Left lung (tissue), 10 donors: ENCODE results near the gene CNTN4. TPM values are rescaled to one million over a fixed set of nuclear protein-coding genes. Genes with fewer than 3 reads are reported as not detected.
"Not testable (repeated sequence)": the region's sequence is repeated elsewhere in the genome, so short reads cannot be mapped to it uniquely, and the experiment has no call there.

ENCODE experiments used
- ATAC-seq: fragments of 200-7000 bp; cut with Tn5 transposase; one replicate; pipeline ENCODE4 v1.9.1; 2020; ENCODE audit warnings: moderate library complexity
- DNase-seq, 4 donors: peaks; one replicate each; pipeline ENCODE4 v3.0.0-alpha.2; 2013 to 2020
- H3K27ac ChIP-seq, 2 donors: fragments of 200-600 bp; sonication (generic) in 1 of 2; one replicate each; pipeline versions ENCODE4 v1.5.0 to v1.8.0; 2020 to 2021
- H3K27me3 ChIP-seq, 2 donors: fragments of 200-600 bp; sonication (generic) in 1 of 2; one replicate each; pipeline versions ENCODE4 v1.5.0 to v1.8.0; 2020 to 2021
- H3K36me3 ChIP-seq, 2 donors: fragments of 200-600 bp; sonication (generic) in 1 of 2; one replicate each; pipeline versions ENCODE4 v1.5.0 to v1.8.0; 2020 to 2021
- H3K4me1 ChIP-seq, 2 donors: fragments of 200-600 bp; one replicate each; pipeline ENCODE4 v1.8.0; 2021
- H3K4me3 ChIP-seq, 2 donors: fragments of 200-600 bp; sonication (generic) in 1 of 2; one replicate each; pipeline versions ENCODE4 v1.5.0 to v1.8.0; 2020 to 2021; ENCODE audit warnings: mild to moderate bottlenecking in 1 of 2
- H3K9me3 ChIP-seq, 2 donors: fragments of 200-600 bp; sonication (generic) in 1 of 2; one replicate each; pipeline versions ENCODE4 v1.5.0 to v1.8.0; 2020 to 2021
- intact Hi-C, 2 donors: fragments of 100-400 bp; cut with DNase I; formaldehyde crosslinking; loops; one replicate each; pipeline versions ENCODE4 v1.11.2 to v1.14.2; 2022
- polyA plus RNA-seq, 6 donors: library from polyadenylated mRNA; unstranded; fragments of 120-200 nt; gene quantifications; one replicate each; pipeline ENCODE4 v1.2.1, GENCODE V29; 2013; ENCODE audit not compliant: insufficient read length in 6 of 6
- total RNA-seq, 2 donors: library from RNA; stranded (reverse); fragmentation: NEBNext Ultra II Directional; extraction: Animal tissue kit (Norgen Biotek cat#: 25700); gene quantifications; one replicate each; pipeline ENCODE4 v1.2.1, GENCODE V29; 2021
- TF ChIP-seq, protein P1 (sequence below), 2 donors: fragments of 200-600 bp; sonication (generic) in 1 of 2; IDR thresholded peaks; one replicate each; pipeline versions ENCODE4 v1.5.0 to v1.8.0; 2021; ENCODE audit warnings: antibody characterized with exemption in 2 of 2
- donor health status: DM: no; HTN: yes; CAD: no.
- donor health status: DM: no; HTN: no; CAD: no.

CNTN4 gene
- total and polyA plus RNA-seq, 8 donors, result 5.9 to 10.4 (median 8.2) TPM

DNA sequence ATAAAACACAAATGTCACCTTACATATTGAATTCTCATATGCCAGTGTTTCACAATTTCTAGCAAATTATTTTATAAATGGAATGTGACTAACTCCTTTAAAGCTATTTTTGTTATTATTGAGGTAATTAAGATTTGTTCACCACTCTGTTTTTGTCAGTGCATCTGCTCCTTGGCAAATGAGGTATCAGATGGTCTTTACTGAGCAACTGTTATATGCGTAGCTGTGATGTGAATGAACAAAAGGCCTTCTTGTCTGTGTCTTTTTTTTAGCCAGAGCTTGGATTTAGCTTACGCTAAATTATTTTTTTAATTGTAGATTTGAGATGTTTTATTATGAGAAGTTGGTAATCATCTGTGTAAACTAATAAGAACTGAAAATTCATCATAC is 886.2 kb downstream of the CNTN4 start:
- H3K27me3 ChIP-seq, result no peaks in the 10 kb centered on the region
- H3K27ac ChIP-seq, result no peak overlapping the region
- no peaks in the 10 kb centered on the region for H3K4me1 ChIP-seq
- intact Hi-C loops, result no loop called here
- TF ChIP-seq, protein P1, sequence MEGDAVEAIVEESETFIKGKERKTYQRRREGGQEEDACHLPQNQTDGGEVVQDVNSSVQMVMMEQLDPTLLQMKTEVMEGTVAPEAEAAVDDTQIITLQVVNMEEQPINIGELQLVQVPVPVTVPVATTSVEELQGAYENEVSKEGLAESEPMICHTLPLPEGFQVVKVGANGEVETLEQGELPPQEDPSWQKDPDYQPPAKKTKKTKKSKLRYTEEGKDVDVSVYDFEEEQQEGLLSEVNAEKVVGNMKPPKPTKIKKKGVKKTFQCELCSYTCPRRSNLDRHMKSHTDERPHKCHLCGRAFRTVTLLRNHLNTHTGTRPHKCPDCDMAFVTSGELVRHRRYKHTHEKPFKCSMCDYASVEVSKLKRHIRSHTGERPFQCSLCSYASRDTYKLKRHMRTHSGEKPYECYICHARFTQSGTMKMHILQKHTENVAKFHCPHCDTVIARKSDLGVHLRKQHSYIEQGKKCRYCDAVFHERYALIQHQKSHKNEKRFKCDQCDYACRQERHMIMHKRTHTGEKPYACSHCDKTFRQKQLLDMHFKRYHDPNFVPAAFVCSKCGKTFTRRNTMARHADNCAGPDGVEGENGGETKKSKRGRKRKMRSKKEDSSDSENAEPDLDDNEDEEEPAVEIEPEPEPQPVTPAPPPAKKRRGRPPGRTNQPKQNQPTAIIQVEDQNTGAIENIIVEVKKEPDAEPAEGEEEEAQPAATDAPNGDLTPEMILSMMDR (IDR thresholded peaks at IDR 0.05), result no peak
- no peak for DNase-seq
- H3K4me3 ChIP-seq, result no peak overlapping the region
- no peak for ATAC-seq
- no peaks in the 10 kb centered on the region for H3K9me3 ChIP-seq
- no peaks in the 10 kb centered on the region for H3K36me3 ChIP-seq

GRCh38 chr3:2985479-2985878 is 886.8 kb downstream of the CNTN4 start:
- DNase-seq (no peak), ATAC-seq (no peak)
- no peak overlapping the region for H3K27ac ChIP-seq
- no peaks in the 10 kb centered on the region for H3K4me1 ChIP-seq
- TF ChIP-seq, protein P1 (IDR thresholded peaks at IDR 0.05), result no peak
- no peaks in the 10 kb centered on the region for H3K36me3 ChIP-seq
- H3K9me3 ChIP-seq, result no peaks in the 10 kb centered on the region
- H3K27me3 ChIP-seq, result no peaks in the 10 kb centered on the region
- intact Hi-C loops, result no loop called here
- no peak overlapping the region for H3K4me3 ChIP-seq

DNA sequence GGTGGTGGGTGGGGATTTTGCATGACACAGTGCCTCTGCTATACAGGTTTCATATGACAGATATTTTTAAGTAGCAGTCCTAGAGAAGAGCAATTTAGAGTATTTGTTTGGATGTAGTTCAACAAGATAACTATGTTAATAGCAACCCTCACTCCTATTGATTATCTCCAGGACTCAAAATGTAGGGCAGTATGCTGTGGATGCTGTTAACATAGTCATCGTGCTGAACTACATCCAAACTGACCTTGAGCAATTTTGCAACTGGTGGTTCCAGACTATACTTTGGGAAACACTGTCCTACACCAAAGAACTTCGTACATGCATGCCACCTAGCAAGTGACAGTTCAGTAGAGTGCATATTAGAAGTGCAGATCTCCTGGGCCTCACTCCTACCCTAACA is 893.9 kb downstream of the CNTN4 start:
- H3K36me3 ChIP-seq, result no peaks in the 10 kb centered on the region
- H3K4me1 ChIP-seq, result no peaks in the 10 kb centered on the region
- intact Hi-C loops, result no loop called here
- no peak for DNase-seq
- ATAC-seq, result no peak
- TF ChIP-seq, protein P1 (IDR thresholded peaks at IDR 0.05), result no peak
- no peak overlapping the region for H3K4me3 ChIP-seq
- no peak overlapping the region for H3K27ac ChIP-seq
- no peaks in the 10 kb centered on the region for H3K9me3 ChIP-seq
- H3K27me3 ChIP-seq, result no peaks in the 10 kb centered on the region

GRCh38 chr3:2993130-2993529 is 894.5 kb downstream of the CNTN4 start:
- H3K36me3 ChIP-seq, H3K27ac ChIP-seq, intact Hi-C loops, DNase-seq, H3K4me3 ChIP-seq, H3K27me3 ChIP-seq, H3K9me3 ChIP-seq, H3K4me1 ChIP-seq, ATAC-seq: not testable (repeated sequence)

GRCh38 chr3:2993736-2994135 is 895.1 kb downstream of the CNTN4 start:
- no peak for DNase-seq
- TF ChIP-seq, protein P1 (IDR thresholded peaks at IDR 0.05), result no peak
- Histone ChIP-seq H3K4me3 (no peak overlapping the region), H3K27ac (no peak overlapping the region), H3K27me3 (no peaks in the 10 kb centered on the region), H3K9me3 (no peaks in the 10 kb centered on the region), H3K4me1 (no peaks in the 10 kb centered on the region), H3K36me3 (no peaks in the 10 kb centered on the region)
- intact Hi-C loops, result no loop called here
- ATAC-seq, result no peak

DNA sequence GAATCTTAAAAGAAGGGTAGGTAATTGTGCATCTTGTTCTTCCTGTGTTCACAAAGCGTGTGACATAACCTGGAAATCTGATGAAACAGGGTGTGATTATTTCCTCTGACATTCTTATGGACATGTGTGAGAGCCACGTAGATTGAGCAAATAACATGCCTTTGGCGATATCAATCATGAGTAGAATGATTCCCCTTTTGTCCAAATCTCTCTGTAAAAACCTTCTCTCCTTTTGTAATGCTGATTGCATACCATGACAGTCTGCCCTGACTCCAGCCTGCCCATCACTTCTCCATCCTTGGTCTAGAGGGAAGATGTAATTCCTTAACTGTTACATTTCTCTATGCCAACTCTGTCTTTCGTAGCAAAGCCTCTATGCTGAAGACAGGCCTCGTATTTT is 896.5 kb downstream of the CNTN4 start:
- H3K27me3 ChIP-seq, result no peaks in the 10 kb centered on the region
- TF ChIP-seq, protein P1 (IDR thresholded peaks at IDR 0.05), result no peak
- no peaks in the 10 kb centered on the region for H3K9me3 ChIP-seq
- H3K4me3 ChIP-seq, result no peak overlapping the region
- no peak overlapping the region for H3K27ac ChIP-seq
- H3K4me1 ChIP-seq, result no peaks in the 10 kb centered on the region
- ATAC-seq, result no peak
- intact Hi-C loops, result no loop called here
- H3K36me3 ChIP-seq, result no peaks in the 10 kb centered on the region
- no peak for DNase-seq
